ENCODE results near the gene GPATCH8. TPM values are rescaled to one million over a fixed set of nuclear protein-coding genes. Genes with fewer than 3 reads are reported as not detected.

GPATCH8 gene
- total RNA-seq, 2 donors from 2014 or later, result 21.3 to 26.4 TPM

- Histone ChIP-seq H3K27me3 (no peaks in the 10 kb centered on the region), H3K4me3 (no peak overlapping the region), H3K27ac (peak overlapping the region in 1 of 2 donors; percentile 18), H3K36me3 (peaks cover 3% of the 10 kb centered on the region), H3K4me1 (peaks cover 0 to 25% of the 10 kb centered on the region in 2 donors), H3K9me3 (no peaks in the 10 kb centered on the region)
- TF ChIP-seq, protein P1, sequence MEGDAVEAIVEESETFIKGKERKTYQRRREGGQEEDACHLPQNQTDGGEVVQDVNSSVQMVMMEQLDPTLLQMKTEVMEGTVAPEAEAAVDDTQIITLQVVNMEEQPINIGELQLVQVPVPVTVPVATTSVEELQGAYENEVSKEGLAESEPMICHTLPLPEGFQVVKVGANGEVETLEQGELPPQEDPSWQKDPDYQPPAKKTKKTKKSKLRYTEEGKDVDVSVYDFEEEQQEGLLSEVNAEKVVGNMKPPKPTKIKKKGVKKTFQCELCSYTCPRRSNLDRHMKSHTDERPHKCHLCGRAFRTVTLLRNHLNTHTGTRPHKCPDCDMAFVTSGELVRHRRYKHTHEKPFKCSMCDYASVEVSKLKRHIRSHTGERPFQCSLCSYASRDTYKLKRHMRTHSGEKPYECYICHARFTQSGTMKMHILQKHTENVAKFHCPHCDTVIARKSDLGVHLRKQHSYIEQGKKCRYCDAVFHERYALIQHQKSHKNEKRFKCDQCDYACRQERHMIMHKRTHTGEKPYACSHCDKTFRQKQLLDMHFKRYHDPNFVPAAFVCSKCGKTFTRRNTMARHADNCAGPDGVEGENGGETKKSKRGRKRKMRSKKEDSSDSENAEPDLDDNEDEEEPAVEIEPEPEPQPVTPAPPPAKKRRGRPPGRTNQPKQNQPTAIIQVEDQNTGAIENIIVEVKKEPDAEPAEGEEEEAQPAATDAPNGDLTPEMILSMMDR (IDR thresholded peaks at IDR 0.05), result no peak
- no peak for DNase-seq (ENCODE audit: low spot score)
Measured at GRCh38 chr17:44466339-44466738, 36.9 kb downstream of the GPATCH8 start.

GRCh38 chr17:44465897-44466296, 37.3 kb downstream of the GPATCH8 start:
- H3K4me1 ChIP-seq, result peaks cover 0 to 25% of the 10 kb centered on the region in 2 donors
- no peaks in the 10 kb centered on the region for H3K27me3 ChIP-seq
- no peaks in the 10 kb centered on the region for H3K9me3 ChIP-seq
- H3K4me3 ChIP-seq, result no peak overlapping the region
- DNase-seq (ENCODE audit: low spot score), result no peak
- H3K36me3 ChIP-seq, result peaks cover 3% of the 10 kb centered on the region
- TF ChIP-seq, protein P1 (IDR thresholded peaks at IDR 0.05), result no peak
- no peak overlapping the region for H3K27ac ChIP-seq

DNA sequence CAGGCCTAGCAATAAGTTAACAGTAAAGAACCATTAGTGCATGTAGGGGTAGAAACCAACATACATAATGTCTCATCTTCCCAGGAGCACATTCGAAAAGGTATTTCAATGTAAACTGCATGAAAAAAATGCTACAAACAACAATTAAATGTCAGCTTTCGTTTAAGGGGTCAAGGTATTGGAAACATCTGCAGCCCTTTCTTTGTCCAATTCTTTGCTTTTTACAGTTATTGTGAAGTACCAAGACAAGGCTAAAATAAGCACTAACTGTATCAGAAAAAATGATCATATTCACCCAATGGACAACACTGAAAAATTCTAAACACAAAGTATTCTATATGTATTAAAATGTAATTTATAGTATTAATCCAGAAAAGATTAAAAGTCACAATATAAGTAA, 37.9 kb downstream of the GPATCH8 start:
- H3K27ac ChIP-seq, result no peak overlapping the region
- TF ChIP-seq, protein P1 (IDR thresholded peaks at IDR 0.05), result no peak
- no peaks in the 10 kb centered on the region for H3K9me3 ChIP-seq
- peaks cover 3% of the 10 kb centered on the region for H3K36me3 ChIP-seq
- H3K4me1 ChIP-seq, result peaks cover 0 to 25% of the 10 kb centered on the region in 2 donors
- H3K27me3 ChIP-seq, result no peaks in the 10 kb centered on the region
- DNase-seq (ENCODE audit: low spot score), result no peak
- no peak overlapping the region for H3K4me3 ChIP-seq

GRCh38 chr17:44464037-44464436, 39.2 kb downstream of the GPATCH8 start:
- TF ChIP-seq, protein P1 (IDR thresholded peaks at IDR 0.05), result no peak
- Histone ChIP-seq H3K27ac (no peak overlapping the region), H3K27me3 (no peaks in the 10 kb centered on the region), H3K4me1 (peaks cover 0 to 25% of the 10 kb centered on the region in 2 donors), H3K4me3 (no peak overlapping the region), H3K36me3 (peaks cover 3% of the 10 kb centered on the region), H3K9me3 (no peaks in the 10 kb centered on the region)
- no peak for DNase-seq (ENCODE audit: low spot score)

- Histone ChIP-seq H3K4me1 (peaks cover 0 to 8% of the 10 kb centered on the region in 2 donors), H3K4me3 (no peak overlapping the region), H3K9me3 (no peaks in the 10 kb centered on the region), H3K27me3 (no peaks in the 10 kb centered on the region), H3K27ac (no peak overlapping the region), H3K36me3 (peaks cover 5% of the 10 kb centered on the region)
- TF ChIP-seq, protein P1 (IDR thresholded peaks at IDR 0.05), result no peak
- DNase-seq (ENCODE audit: low spot score), result no peak
Measured at GRCh38 chr17:44451832-44452231, 51.4 kb downstream of the GPATCH8 start.

GRCh38 chr17:44451016-44451627, 52.1 kb downstream of the GPATCH8 start:
- Histone ChIP-seq H3K27ac (no peak overlapping the region), H3K4me3 (no peak overlapping the region), H3K9me3 (no peaks in the 10 kb centered on the region), H3K36me3 (peaks cover 5% of the 10 kb centered on the region), H3K27me3 (no peaks in the 10 kb centered on the region), H3K4me1 (peaks cover 0 to 8% of the 10 kb centered on the region in 2 donors)
- TF ChIP-seq, protein P1 (IDR thresholded peaks at IDR 0.05), result no peak
- no peak for DNase-seq (ENCODE audit: low spot score)

All from right atrium auricular region (tissue), 2 donors.